HCT116 (cell line): ENCODE data around the gene ENPP4. TPM values are rescaled to one million over a fixed set of nuclear protein-coding genes. Genes with fewer than 3 reads are reported as not detected.

Source experiments
- total RNA-seq: library from RNA; stranded (reverse); gene quantifications from one replicate; pipeline ENCODE4 v1.2.1, GENCODE V29; 2021; ENCODE audit not compliant: unreplicated experiment

The ENPP4 gene
- total RNA-seq, 1 experiment from 2014 or later = 9.6 TPM

Other genes with a start within 250 kb of the ENPP4 start
- 0.20 TPM for gene CLIC5, start 114.1 kb upstream of the ENPP4 start, total RNA-seq
- 4.5 TPM for gene ENPP5, start 41.0 kb downstream of the ENPP4 start, total RNA-seq